ENCODE measurements around the gene PLCZ1.

PLCZ1 gene

GRCh38 chr12:18731156-18731555, 6.7 kb downstream of the PLCZ1 start:
- Histone ChIP-seq H2AFZ (ENCODE audit: low read depth, low read length) (no peak overlapping the region), H3K36me3 (ENCODE audit: insufficient read depth, low read length) (no peaks in the 10 kb centered on the region), H3K27ac (ENCODE audit: low read length) (no peak overlapping the region), H4K20me1 (ENCODE audit: insufficient read depth, low read length) (no peaks in the 10 kb centered on the region), H3K79me2 (ENCODE audit: insufficient read depth, low read length) (no peaks in the 10 kb centered on the region), H3K9ac (ENCODE audit: low read depth, low read length) (no peak overlapping the region), H3K9me3 (ENCODE audit: insufficient read depth, low read length, severe bottlenecking) (no peaks in the 10 kb centered on the region), H3K4me3 (ENCODE audit: low read depth in 1 of 2, low read length in 2 of 2) (no peak overlapping the region), H3K4me1 (ENCODE audit: insufficient read depth, low read length) (no peaks in the 10 kb centered on the region), H3K27me3 (ENCODE audit: insufficient read depth, low read length, poor library complexity) (no peaks in the 10 kb centered on the region), H3K4me2 (ENCODE audit: insufficient read depth, low read length) (no peak overlapping the region)
- DNase-seq (no peak), ATAC-seq (ENCODE audit: insufficient read depth, low read depth) (no peak)
- TF ChIP-seq EZH2 (IDR thresholded peaks at IDR 0.05; ENCODE audit: borderline replicate concordance, low read depth, low read length, severe bottlenecking) = no peak
- TF ChIP-seq CTCF (IDR thresholded peaks at IDR 0.05; ENCODE audit: borderline replicate concordance, extremely low read depth, low read length, poor library complexity, severe bottlenecking) = no peak

- H3K36me3 ChIP-seq (ENCODE audit: insufficient read depth, low read length) = no peaks in the 10 kb centered on the region
- no peak for ATAC-seq (ENCODE audit: insufficient read depth, low read depth)
- H4K20me1 ChIP-seq (ENCODE audit: insufficient read depth, low read length) = no peaks in the 10 kb centered on the region
- no peak for TF ChIP-seq EZH2 (IDR thresholded peaks at IDR 0.05; ENCODE audit: borderline replicate concordance, low read depth, low read length, severe bottlenecking)
- no peak for TF ChIP-seq CTCF (IDR thresholded peaks at IDR 0.05; ENCODE audit: borderline replicate concordance, extremely low read depth, low read length, poor library complexity, severe bottlenecking)
- H3K9me3 ChIP-seq (ENCODE audit: insufficient read depth, low read length, severe bottlenecking) = no peaks in the 10 kb centered on the region
- no peak for DNase-seq
- no peak overlapping the region for H3K4me2 ChIP-seq (ENCODE audit: insufficient read depth, low read length)
- H3K4me3 ChIP-seq (ENCODE audit: low read depth in 1 of 2, low read length in 2 of 2) = no peak overlapping the region
- H3K27me3 ChIP-seq (ENCODE audit: insufficient read depth, low read length, poor library complexity) = no peaks in the 10 kb centered on the region
- H3K4me1 ChIP-seq (ENCODE audit: insufficient read depth, low read length) = no peaks in the 10 kb centered on the region
- no peaks in the 10 kb centered on the region for H3K79me2 ChIP-seq (ENCODE audit: insufficient read depth, low read length)
- no peak overlapping the region for H3K9ac ChIP-seq (ENCODE audit: low read depth, low read length)
- no peak overlapping the region for H2AFZ ChIP-seq (ENCODE audit: low read depth, low read length)
- no peak overlapping the region for H3K27ac ChIP-seq (ENCODE audit: low read length)
Measured at GRCh38 chr12:18723752-18724151, 14.1 kb downstream of the PLCZ1 start.

- Histone ChIP-seq H3K79me2 (ENCODE audit: insufficient read depth, low read length) (no peaks in the 10 kb centered on the region), H3K27me3 (ENCODE audit: insufficient read depth, low read length, poor library complexity) (no peaks in the 10 kb centered on the region), H4K20me1 (ENCODE audit: insufficient read depth, low read length) (no peaks in the 10 kb centered on the region), H3K9me3 (ENCODE audit: insufficient read depth, low read length, severe bottlenecking) (no peaks in the 10 kb centered on the region), H3K9ac (ENCODE audit: low read depth, low read length) (no peak overlapping the region), H3K4me2 (ENCODE audit: insufficient read depth, low read length) (no peak overlapping the region), H3K27ac (ENCODE audit: low read length) (no peak overlapping the region), H2AFZ (ENCODE audit: low read depth, low read length) (no peak overlapping the region), H3K4me1 (ENCODE audit: insufficient read depth, low read length) (no peaks in the 10 kb centered on the region), H3K36me3 (ENCODE audit: insufficient read depth, low read length) (no peaks in the 10 kb centered on the region), H3K4me3 (ENCODE audit: low read depth in 1 of 2, low read length in 2 of 2) (no peak overlapping the region)
- no peak for DNase-seq
- no peak for ATAC-seq (ENCODE audit: insufficient read depth, low read depth)
- TF ChIP-seq CTCF (IDR thresholded peaks at IDR 0.05; ENCODE audit: borderline replicate concordance, extremely low read depth, low read length, poor library complexity, severe bottlenecking) = no peak
- TF ChIP-seq EZH2 (IDR thresholded peaks at IDR 0.05; ENCODE audit: borderline replicate concordance, low read depth, low read length, severe bottlenecking) = no peak
Measured at GRCh38 chr12:18721452-18721851, 16.4 kb downstream of the PLCZ1 start.

GRCh38 chr12:18720690-18721089, 17.1 kb downstream of the PLCZ1 start:
- DNase-seq (no peak), ATAC-seq (ENCODE audit: insufficient read depth, low read depth) (no peak)
- TF ChIP-seq EZH2 (IDR thresholded peaks at IDR 0.05; ENCODE audit: borderline replicate concordance, low read depth, low read length, severe bottlenecking) = no peak
- no peak for TF ChIP-seq CTCF (IDR thresholded peaks at IDR 0.05; ENCODE audit: borderline replicate concordance, extremely low read depth, low read length, poor library complexity, severe bottlenecking)
- no peaks in the 10 kb centered on the region for H3K79me2 ChIP-seq (ENCODE audit: insufficient read depth, low read length)
- H3K4me3 ChIP-seq (ENCODE audit: low read depth in 1 of 2, low read length in 2 of 2) = no peak overlapping the region
- H2AFZ ChIP-seq (ENCODE audit: low read depth, low read length) = no peak overlapping the region
- H3K4me2 ChIP-seq (ENCODE audit: insufficient read depth, low read length) = no peak overlapping the region
- no peak overlapping the region for H3K9ac ChIP-seq (ENCODE audit: low read depth, low read length)
- no peaks in the 10 kb centered on the region for H3K4me1 ChIP-seq (ENCODE audit: insufficient read depth, low read length)
- H3K9me3 ChIP-seq (ENCODE audit: insufficient read depth, low read length, severe bottlenecking) = no peaks in the 10 kb centered on the region
- H3K27me3 ChIP-seq (ENCODE audit: insufficient read depth, low read length, poor library complexity) = no peaks in the 10 kb centered on the region
- H3K36me3 ChIP-seq (ENCODE audit: insufficient read depth, low read length) = no peaks in the 10 kb centered on the region
- H3K27ac ChIP-seq (ENCODE audit: low read length) = no peak overlapping the region
- H4K20me1 ChIP-seq (ENCODE audit: insufficient read depth, low read length) = no peaks in the 10 kb centered on the region

Measured in DND-41 (cell line).